ENCODE results near the gene NAPG.
A peak's percentile ranks its signal among the peaks of the same experiment; 100 is the strongest.
"Not testable (repeated sequence)": the region's sequence is repeated elsewhere in the genome, so short reads cannot be mapped to it uniquely, and the experiment has no call there.

The NAPG gene

GRCh38 chr18:10514601-10515000 is 11.2 kb upstream of the NAPG start:
- no peak for DNase-seq

- no peak for DNase-seq
Measured at GRCh38 chr18:10515456-10515855, 10.4 kb upstream of the NAPG start.

- DNase-seq = no peak
Measured at GRCh38 chr18:10516078-10516477, 9.7 kb upstream of the NAPG start.

GRCh38 chr18:10518595-10519255 is 7.1 kb upstream of the NAPG start:
- DNase-seq = no peak

- no peak for DNase-seq
Measured at GRCh38 chr18:10519366-10519765, 6.5 kb upstream of the NAPG start.

- DNase-seq = peak in 2 of 5 experiments; percentile 27 to 70
Measured at GRCh38 chr18:10519999-10520935, 5.6 kb upstream of the NAPG start.

- no peak for DNase-seq
Measured at GRCh38 chr18:10521566-10521965, 4.3 kb upstream of the NAPG start.

GRCh38 chr18:10522574-10522973 is 3.3 kb upstream of the NAPG start:
- no peak for DNase-seq

GRCh38 chr18:10523544-10523943 is 2.3 kb upstream of the NAPG start:
- DNase-seq = no peak

GRCh38 chr18:10524507-10525370 is 1.1 kb upstream of the NAPG start:
- no peak for DNase-seq

- DNase-seq = no peak
Measured at GRCh38 chr18:10525371-10525691, 496 bp upstream of the NAPG start.

GRCh38 chr18:10526561-10526949 is 728 bp downstream of the NAPG start:
- DNase-seq = no peak

GRCh38 chr18:10528439-10528838 is 2.6 kb downstream of the NAPG start:
- DNase-seq = no peak

- no peak for DNase-seq
Measured at GRCh38 chr18:10530002-10530401, 4.2 kb downstream of the NAPG start.

- DNase-seq = peak in 1 of 5 experiments; percentile 52
Measured at GRCh38 chr18:10530852-10531251, 5.0 kb downstream of the NAPG start.

GRCh38 chr18:10533111-10533510 is 7.3 kb downstream of the NAPG start:
- no peak for DNase-seq

- DNase-seq = no peak
Measured at GRCh38 chr18:10536280-10536679, 10.5 kb downstream of the NAPG start.

- DNase-seq = no peak
Measured at GRCh38 chr18:10537765-10538164, 11.9 kb downstream of the NAPG start.

GRCh38 chr18:10539124-10539523 is 13.3 kb downstream of the NAPG start:
- not testable (repeated sequence) for DNase-seq

GRCh38 chr18:10543277-10543676 is 17.4 kb downstream of the NAPG start:
- no peak for DNase-seq

GRCh38 chr18:10544093-10544748 is 18.4 kb downstream of the NAPG start:
- DNase-seq = no peak

GRCh38 chr18:10546557-10547300 is 20.9 kb downstream of the NAPG start:
- no peak for DNase-seq

All from T-helper 2 cell (primary cell).